ENCODE measurements around the gene NMT2.
A peak's percentile ranks its signal among the peaks of the same experiment; 100 is the strongest.

Gene NMT2

DNA sequence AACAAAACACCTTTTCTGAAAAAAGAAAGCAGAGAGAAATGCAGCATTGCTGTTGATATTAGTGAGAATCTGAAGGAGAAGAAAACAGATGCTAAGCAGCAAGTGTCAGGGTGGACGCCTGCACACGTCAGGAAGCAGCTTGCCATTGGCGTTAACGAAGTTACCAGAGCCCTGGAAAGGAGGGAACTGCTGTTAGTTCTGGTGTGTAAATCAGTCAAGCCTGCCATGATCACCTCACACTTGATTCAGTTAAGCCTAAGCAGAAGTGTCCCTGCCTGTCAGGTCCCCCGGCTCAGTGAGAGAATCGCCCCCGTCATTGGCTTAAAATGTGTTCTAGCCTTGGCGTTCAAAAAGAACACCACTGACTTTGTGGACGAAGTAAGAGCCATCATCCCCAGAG lies 65.0 kb downstream of the NMT2 start:
- no peak for FAIRE-seq
- DNase-seq (ENCODE audit: insufficient read length, low spot score), result no peak

DNA sequence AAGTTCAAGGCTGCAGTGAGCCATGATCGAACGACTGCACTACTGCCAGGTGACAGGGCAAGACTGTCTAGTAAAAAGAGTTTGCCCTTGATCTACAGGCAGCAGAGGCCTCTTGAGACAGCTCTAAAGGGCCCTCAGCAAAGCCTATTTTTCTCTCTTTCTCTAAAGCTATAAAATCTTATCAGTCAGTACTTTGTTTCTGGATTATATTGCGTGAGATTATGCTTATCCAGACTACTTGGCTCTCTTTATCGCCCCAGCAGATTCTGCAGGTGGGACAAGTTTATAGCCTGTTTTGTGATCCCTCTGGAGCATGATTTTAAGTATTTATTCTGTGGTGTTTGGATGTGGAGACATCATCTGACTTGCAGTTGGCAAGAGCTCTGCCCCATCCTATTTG lies 68.6 kb downstream of the NMT2 start:
- DNase-seq (ENCODE audit: insufficient read length, low spot score), result no peak
- no peak for FAIRE-seq

DNA sequence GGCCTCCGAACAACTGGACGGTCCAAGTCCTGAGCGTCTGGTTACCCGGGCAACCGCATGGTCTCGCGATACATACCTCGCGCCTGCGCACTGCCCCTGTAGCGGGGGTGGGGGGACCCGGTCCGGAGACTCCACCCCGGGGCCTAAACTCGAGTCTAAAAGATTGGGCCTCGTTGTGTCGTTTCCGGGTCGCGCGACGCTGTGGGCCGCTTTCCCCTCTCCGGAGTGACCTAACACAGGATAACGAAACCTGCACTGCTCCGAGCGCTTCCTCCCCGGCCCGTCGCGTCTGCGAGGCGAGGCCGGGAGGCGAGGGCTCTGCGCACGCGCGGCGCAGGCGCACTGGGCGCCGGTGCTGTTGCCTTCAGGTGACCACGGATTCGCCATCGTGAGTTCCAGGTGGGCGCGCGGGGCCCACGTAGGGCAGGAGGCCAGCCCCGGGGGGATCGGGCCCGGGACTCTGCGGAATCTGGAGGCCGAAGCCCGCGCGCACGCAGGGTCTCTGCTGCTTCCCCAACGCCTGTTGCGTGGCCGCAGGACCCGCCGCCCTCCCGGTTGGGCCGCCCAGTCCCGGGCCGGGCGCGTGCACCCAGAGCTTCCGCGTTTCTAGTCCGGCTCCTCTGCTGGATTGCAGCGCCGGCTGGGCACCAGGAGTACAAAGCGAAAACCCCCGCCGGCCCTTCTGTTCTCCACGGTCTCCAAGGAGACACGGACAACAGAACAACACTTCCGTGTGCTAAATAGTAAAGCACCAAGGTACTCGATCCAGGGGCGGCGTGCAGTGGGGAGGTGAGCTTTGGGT lies 71.3 kb downstream of the NMT2 start, which contains the start of gene RPP38:
RPP38 (plus strand) TSS at position 345 of the 802 bp plus-strand sequence. CDS start 5,960 bp downstream, outside the sequence.
- FAIRE-seq (peak; percentile 94), DNase-seq (ENCODE audit: insufficient read length, low spot score) (peak; percentile 91)

DNA sequence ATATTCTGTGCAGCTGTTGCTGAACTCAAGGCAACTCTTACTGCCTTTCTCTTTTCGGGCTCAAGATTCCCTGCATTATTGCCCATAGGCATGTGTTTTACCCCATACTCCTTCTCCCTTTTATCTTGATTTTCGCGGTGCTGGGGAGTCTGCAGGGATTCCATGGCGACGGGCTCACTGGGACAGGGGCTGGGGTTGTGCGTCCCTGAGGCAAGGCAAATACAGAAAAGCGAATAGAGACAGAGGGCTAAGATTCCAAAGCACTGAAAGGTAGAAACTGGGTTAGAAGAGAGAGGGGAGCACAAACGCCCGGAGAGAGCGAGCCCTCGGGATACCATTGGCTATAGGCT lies 71.9 kb downstream of the NMT2 start:
- FAIRE-seq (no peak), DNase-seq (ENCODE audit: insufficient read length, low spot score) (no peak)

DNA sequence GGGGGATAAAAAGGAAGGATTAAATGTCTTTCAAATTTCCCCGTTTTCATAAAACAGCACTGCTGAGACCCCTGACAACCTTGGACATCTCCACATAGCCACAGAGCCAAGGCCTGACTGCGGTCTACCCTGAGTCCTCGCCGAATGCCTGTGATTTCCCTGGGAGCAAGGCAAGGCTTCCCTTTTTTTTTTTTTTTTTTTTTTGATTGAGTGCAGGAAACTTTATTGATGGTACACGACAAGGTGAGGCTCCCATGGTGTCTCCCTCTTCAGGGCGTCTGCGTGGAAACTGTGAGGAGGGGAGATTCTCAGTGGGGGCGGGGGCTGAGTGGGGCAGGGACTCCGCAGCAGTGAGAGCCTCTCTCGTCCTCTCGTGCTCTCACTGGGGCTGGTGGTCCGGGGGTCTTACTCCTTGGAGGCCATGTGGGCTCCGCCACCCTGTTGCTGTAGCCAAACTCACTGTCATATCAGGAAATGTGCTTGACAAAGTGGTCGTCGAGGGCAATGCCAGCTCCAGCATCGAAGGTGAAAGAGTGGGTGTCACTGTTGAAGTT lies 75.6 kb downstream of the NMT2 start:
- FAIRE-seq (no peak), DNase-seq (ENCODE audit: insufficient read length, low spot score) (no peak)

DNA sequence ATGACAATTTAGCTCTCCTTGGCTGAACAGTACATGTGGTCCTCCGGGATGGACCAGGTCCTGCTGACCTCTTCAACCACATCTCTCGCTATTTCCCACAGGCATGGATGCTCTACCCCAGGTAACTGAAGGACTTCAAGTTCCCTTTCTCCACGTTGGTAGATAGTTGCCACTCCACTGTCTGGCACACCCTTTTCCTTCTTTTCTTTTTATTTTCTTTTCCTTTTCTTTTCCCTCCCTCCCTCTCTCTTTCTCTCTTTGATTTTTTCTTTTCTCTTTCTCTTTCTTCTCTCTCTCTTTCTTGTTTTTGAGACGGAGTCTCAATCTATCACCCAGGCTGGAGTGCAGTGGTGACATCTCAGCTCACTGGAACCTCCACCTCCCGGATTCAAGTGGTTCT lies 77.1 kb downstream of the NMT2 start:
- DNase-seq (ENCODE audit: insufficient read length, low spot score) (no peak), FAIRE-seq (no peak)

DNA sequence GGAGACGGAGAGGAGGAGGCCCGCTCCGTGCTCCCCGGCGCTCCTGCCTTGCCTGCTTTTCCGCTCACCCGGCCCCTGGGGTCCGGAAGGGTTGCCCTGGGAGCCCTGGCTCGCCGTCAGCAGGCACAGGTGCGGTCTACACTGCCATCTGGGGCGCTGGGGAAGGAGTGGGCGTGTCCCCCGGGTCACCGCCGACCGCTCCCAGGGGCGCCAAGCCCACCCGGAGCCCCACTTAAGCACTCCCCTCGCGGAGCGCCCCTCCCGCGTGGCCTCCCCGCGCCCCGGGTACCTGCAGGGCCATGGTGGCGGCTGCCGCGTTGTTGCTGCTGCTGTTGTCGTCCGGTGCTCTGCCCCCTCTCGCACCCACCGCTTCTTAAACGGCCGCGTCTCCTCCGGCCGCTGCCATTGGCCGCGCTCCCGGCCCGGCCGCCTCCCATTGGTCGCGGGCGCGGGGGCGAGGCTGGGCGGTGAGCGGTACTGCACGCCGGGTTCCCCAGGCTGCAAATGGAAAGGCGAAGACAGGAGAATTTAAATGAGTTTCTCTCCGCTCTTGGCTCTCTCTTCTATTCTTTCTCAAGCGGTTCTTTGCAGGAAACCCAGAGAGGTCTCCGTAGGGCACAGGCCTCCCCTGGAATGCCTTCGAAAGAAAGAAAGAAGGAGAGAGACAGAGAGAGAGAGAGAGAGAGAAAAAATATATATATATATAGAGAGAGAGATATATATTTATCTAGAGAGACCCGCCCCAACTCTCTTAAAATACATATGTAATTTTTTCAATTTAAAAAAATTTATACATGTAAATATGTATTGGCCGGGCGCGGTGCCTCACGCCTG lies 79.8 kb downstream of the NMT2 start, which contains the start of gene ACBD7:
ACBD7 (minus strand) TSS at position 349 of the 834 bp plus-strand sequence; CDS start at position 301, 48 bp downstream.
- DNase-seq (ENCODE audit: insufficient read length, low spot score) (peak; percentile 83), FAIRE-seq (peak; percentile 72)

DNA sequence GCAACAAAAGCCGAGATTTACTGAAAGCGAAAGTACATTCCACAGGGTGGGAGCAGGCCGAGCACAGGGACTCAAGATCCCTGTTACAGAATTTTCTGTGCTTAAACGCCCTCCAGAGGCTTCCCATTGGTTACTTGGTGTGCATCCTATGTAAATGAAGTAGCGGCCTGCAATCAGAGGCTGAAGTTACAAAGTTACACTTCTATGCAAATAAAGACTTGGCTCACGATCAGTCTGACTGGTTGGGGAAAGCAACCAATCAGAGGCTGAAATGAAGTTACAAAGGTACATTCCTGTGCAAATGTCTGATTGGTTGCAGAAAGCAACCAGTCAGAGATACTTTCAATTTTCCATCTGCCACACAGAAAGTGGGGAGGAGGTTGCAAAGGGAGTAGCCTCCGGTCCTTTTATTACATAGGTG lies 84.0 kb downstream of the NMT2 start:
- no peak for DNase-seq (ENCODE audit: insufficient read length, low spot score)
- peak; percentile 39 for FAIRE-seq

DNA sequence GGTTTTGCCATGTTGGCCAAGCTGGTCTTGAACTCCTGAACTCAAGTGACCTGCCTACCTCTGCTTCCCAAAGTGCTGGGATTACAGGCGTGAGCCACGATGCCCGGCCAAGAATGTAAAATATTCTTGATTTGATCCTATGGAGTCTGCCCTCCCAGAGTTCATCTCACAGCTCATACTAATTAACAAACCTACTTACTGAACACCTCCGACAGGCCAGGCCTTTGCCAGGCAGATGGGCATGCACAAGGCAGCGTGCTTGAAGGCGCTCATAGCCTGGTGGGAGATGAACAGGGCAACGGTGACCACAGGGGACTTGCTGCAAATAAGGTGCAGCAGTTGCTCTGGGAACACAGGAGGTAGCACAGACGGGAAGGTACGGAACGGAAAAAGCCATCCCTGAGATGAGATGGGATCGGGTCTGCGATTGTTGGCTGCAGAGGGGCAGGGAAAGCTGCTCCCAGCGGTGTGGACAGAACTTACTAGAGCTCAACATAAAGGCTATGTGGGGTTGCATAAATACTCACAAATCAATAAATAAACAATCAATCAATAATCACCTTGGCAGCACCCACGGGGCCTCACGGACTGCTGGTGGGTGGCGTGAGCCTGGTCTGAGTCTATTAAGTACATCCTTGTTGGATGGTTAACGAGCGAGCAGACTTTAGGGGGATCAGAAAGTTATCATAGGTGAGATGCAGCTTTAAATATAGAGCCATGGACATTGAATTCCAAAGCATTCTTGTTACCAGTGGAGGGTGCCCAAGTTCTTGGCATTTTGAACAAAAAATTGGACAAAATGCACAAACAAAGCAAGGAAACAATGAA lies 84.6 kb downstream of the NMT2 start:
- FAIRE-seq, result no peak
- no peak for DNase-seq (ENCODE audit: insufficient read length, low spot score)

DNA sequence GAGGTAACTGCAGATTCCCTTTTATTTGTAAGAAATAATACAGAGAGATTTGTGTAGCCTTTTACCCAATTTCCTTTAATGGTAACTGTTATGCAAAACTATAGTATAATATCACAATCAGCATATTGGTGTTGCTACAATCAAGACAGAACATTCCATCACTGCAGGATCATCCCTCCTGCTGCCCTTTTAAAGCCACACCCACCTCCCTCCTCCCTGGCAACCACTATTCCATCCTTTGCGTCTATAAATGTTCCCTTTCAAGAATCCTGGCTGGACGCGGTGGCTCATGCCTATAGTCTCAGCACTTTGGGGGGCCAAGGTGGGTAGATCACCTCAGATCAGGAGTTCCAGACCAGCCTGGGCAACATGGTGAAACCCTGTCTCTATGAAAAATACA lies 93.1 kb downstream of the NMT2 start:
- DNase-seq (ENCODE audit: insufficient read length, low spot score) (no peak), FAIRE-seq (no peak)

DNA sequence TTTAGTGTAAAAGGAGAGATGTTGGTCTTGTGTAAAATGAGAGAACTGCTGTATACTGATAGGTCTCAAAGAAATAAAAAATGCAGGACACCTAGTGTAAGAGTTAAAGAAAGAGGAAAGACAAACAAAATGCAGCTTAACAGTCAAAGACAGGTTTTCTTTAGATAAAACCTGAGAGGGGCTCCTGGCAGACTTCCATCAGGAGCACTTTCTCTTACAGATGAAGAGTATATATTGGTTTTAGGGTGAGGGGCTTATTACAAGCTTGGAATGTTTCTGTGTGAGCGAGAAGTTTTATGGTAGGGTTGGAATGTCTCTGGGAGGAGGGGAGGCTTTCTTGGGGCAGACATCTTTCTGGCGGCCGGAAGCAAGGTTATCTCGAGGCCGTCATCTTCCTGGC lies 96.1 kb downstream of the NMT2 start:
- FAIRE-seq (no peak), DNase-seq (ENCODE audit: insufficient read length, low spot score) (no peak)

DNA sequence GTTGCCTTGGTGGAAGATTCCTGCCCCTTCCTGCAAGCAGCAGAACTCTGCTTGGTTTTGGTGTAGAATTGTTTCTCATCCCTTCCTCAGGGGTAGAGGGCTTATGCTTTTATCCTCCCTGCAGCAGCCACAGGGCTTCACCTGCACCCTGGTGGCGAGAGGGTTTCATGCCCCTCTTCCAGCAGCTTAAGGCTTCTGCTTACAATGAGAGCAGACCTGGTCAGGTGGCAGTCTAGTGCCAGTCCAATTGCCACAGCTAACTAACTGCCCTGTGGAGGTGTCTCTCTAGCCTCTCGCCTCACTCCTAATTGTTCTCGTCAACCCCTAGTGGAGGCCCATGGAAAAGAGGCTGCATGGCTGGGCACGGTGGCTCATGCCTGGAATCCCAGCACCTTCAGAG lies 99.3 kb downstream of the NMT2 start:
- no peak for FAIRE-seq
- DNase-seq (ENCODE audit: insufficient read length, low spot score), result no peak

DNA sequence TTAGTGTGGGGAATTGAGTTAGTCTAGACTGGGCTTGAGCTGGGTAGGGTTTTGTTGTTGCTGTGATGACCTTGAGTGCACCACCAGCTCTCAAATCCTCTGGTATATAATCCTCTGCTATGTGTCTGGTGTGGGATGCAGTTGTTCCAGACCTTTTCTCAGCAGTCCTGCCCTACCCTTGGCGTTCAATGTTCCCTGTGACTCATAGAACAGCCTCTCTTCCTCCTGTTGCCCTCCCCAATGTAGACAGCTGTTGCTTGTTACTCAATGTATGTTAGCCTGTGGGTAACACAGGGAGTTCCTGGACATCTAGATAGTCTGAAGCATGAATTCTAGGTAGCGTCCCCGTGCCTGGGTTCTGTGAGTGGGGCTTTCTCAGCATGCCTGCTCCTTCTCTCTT lies 99.7 kb downstream of the NMT2 start:
- no peak for DNase-seq (ENCODE audit: insufficient read length, low spot score)
- FAIRE-seq, result no peak

DNA sequence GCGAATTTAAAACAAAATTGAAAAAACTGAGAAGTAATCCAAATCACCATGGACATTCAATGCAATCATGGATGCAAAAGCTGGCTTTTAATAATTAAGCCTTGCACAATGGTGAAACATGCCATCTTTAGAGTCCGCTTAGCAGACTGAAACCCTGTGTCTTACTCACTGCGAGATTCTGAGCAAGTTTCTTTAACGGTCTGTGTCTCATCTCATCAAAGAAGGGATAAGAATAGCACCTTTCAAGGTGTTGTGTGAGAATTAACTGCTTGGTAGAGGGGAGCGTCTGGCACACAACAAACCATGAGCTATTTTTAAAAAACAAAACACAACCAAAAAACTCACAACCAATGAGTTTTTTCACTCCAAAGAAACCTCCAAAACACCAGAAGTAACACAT lies 101.3 kb downstream of the NMT2 start:
- DNase-seq (ENCODE audit: insufficient read length, low spot score), result no peak
- FAIRE-seq, result no peak

DNA sequence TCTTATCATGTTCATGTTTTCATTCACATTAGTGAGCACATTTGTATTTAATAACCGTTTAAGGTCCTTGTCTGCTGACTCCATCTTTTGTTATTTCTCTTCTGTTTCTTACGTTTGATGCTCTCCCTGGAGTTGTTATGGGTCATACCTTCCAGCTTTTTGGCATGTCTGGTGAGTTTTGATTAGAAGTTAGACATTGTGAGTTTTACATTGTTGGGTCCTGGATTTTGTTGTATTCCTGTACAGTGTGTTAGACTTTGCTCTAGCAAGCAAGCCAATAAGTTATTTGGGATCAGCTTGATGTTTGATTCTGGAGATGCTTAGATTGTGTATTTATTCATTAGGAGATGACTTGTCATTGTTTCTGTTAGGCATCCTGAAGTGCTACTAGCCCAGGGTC lies 107.9 kb downstream of the NMT2 start:
- FAIRE-seq (no peak), DNase-seq (ENCODE audit: insufficient read length, low spot score) (no peak)

DNA sequence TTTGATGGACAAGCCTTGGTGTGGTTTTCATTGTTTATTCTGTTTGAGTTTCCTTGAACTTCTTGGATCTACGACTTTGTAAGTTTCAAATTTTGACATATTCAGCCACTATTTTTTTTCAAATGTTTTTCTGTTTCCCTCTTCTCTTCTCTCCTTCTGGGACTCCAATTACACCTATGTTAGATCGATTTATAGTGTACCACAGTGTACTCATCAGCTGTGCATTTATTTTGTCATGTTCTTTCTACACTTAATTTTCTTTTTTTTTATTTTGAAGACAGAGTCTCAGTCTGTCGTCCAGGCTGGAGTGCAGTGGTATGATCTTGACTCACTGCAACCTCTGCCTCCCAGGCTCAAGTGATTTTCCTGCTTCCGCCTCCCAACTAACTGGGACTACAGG lies 108.6 kb downstream of the NMT2 start:
- no peak for FAIRE-seq

DNA sequence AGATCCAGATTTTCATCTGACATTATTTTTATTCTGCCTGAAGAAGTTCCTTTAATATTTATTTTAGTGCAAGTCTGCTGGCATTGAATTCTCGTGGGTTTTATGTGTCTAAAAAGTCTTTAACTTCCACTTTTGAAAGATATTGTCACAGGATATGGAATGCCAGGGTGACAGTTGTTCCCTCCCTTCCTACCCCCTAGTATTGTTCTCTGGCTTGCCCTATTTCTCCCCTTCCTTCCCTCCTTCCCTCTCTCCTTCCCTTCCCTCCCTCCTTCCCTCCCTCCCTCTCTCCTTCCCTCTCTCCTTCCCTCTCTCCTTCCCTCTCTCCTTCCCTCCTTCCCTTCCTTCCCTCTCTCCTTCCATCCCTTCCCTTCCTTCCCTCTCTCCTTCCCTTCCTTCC lies 109.8 kb downstream of the NMT2 start:
- FAIRE-seq (no peak), DNase-seq (ENCODE audit: insufficient read length, low spot score) (no peak)

More for the DNA sequence above, 108.6 kb downstream of the NMT2 start:
- no peak for DNase-seq (ENCODE audit: insufficient read length, low spot score)
